Mucosa of descending colon (tissue), 3 donors: ENCODE data around the gene SDCCAG8. TPM values are rescaled to one million over a fixed set of nuclear protein-coding genes. Genes with fewer than 3 reads are reported as not detected.

Experiments
- ATAC-seq: fragments of 200-7000 bp; cut with Tn5 transposase; one replicate; pipeline ENCODE4 v1.9.1; 2020; ENCODE audit warnings: mild to moderate bottlenecking, moderate library complexity
- DNase-seq, 3 donors: peaks; one replicate each; pipeline ENCODE4 v3.0.0-alpha.2; 2020
- H3K36me3 ChIP-seq: fragments of 200-600 bp; one replicate; pipeline ENCODE4 v1.8.0; 2021; ENCODE audit warnings: low read depth, mild to moderate bottlenecking
- H3K4me1 ChIP-seq: fragments of 200-600 bp; one replicate; pipeline ENCODE4 v1.8.0; 2021; ENCODE audit warnings: low read depth, mild to moderate bottlenecking
- H3K4me3 ChIP-seq: fragments of 200-600 bp; one replicate; pipeline ENCODE4 v1.8.0; 2021; ENCODE audit warnings: mild to moderate bottlenecking
- H3K9me3 ChIP-seq: fragments of 200-600 bp; one replicate; pipeline ENCODE4 v1.8.0; 2021; ENCODE audit warnings: mild to moderate bottlenecking
- CTCF ChIP-seq: fragments of 200-600 bp; IDR thresholded peaks from one replicate; pipeline ENCODE4 v1.8.0; 2022; ENCODE audit warnings: antibody characterized with exemption, mild to moderate bottlenecking
- intact Hi-C, 2 donors: fragments of 100-400 bp; cut with DNase I in 1 of 2; cut with micrococcal nuclease in 1 of 2; formaldehyde crosslinking; loops; one replicate each; pipeline versions ENCODE4 v1.11.0 to v1.11.1; 2022; cut with DNase I, micrococcal nuclease
- total RNA-seq, 3 donors: library from RNA; stranded (reverse); fragmentation: NEBNext Ultra II Directional in 2 of 3; extraction: Animal tissue kit (Norgen Biotek cat#: 25700) in 2 of 3; gene quantifications; one replicate each; pipeline versions ENCODE4 v1.2.1 to v1.2.4, GENCODE V29; 2021 to 2023
- donor health status: DM: no; HTN: no; CAD: no; lungs with moderate emphysema.
- donor health status: DM: no; HTN: no; CAD: no.
- donor health status: DM: no; HTN: yes; CAD: no.

SDCCAG8 gene
- total RNA-seq, 3 donors from 2014 or later: 22.1 to 37.5 (median 34.1) TPM

GRCh38 chr1:243505986-243506689 lies 250.3 kb downstream of the SDCCAG8 start:
- intact Hi-C loops: no loop called here
- ATAC-seq (peak; percentile 14), DNase-seq (no peak)
- Histone ChIP-seq H3K4me3 (no peak overlapping the region), H3K36me3 (no peaks in the 10 kb centered on the region), H3K4me1 (no peaks in the 10 kb centered on the region), H3K9me3 (no peaks in the 10 kb centered on the region)
- TF ChIP-seq CTCF: no peak

- no peaks in the 10 kb centered on the region for H3K36me3 ChIP-seq
- ATAC-seq: peak; percentile 50
- no peaks in the 10 kb centered on the region for H3K9me3 ChIP-seq
- H3K4me3 ChIP-seq: no peak overlapping the region
- intact Hi-C loops: no loop called here
- H3K4me1 ChIP-seq: no peaks in the 10 kb centered on the region
- TF ChIP-seq CTCF: no peak
- DNase-seq: no peak
These were observed 251.3 kb downstream of the SDCCAG8 start for GRCh38 chr1:243507001-243507671.

- TF ChIP-seq CTCF: no peak
- Histone ChIP-seq H3K36me3 (no peaks in the 10 kb centered on the region), H3K4me1 (no peaks in the 10 kb centered on the region), H3K4me3 (no peak overlapping the region), H3K9me3 (no peaks in the 10 kb centered on the region)
- ATAC-seq (no peak), DNase-seq (no peak)
- intact Hi-C loops: no loop called here
These were observed 251.9 kb downstream of the SDCCAG8 start for GRCh38 chr1:243507672-243508302.

GRCh38 chr1:243508303-243508713 lies 252.5 kb downstream of the SDCCAG8 start:
- ATAC-seq: peak; percentile 82
- H3K4me1 ChIP-seq: no peaks in the 10 kb centered on the region
- intact Hi-C loops: no loop called here
- H3K36me3 ChIP-seq: no peaks in the 10 kb centered on the region
- peak in 1 of 3 donors; percentile 53 for DNase-seq
- no peaks in the 10 kb centered on the region for H3K9me3 ChIP-seq
- no peak for TF ChIP-seq CTCF
- H3K4me3 ChIP-seq: no peak overlapping the region

- no peak for DNase-seq
- no peak for TF ChIP-seq CTCF
- H3K9me3 ChIP-seq: no peaks in the 10 kb centered on the region
- H3K4me1 ChIP-seq: no peaks in the 10 kb centered on the region
- no peak overlapping the region for H3K4me3 ChIP-seq
- intact Hi-C loops: no loop called here
- H3K36me3 ChIP-seq: no peaks in the 10 kb centered on the region
- no peak for ATAC-seq
These were observed 253.1 kb downstream of the SDCCAG8 start for GRCh38 chr1:243508943-243509342.
